Superior temporal gyrus (tissue), 1 donor: ENCODE results near the gene ZNF627.
"Not testable (repeated sequence)": the region's sequence is repeated elsewhere in the genome, so short reads cannot be mapped to it uniquely, and the experiment has no call there.

ENCODE experiments used
- DNase-seq: peaks from one replicate; pipeline ENCODE4 v3.0.0-alpha.2; 2016; ENCODE audit errors: extremely low spot score

The ZNF627 gene

DNA sequence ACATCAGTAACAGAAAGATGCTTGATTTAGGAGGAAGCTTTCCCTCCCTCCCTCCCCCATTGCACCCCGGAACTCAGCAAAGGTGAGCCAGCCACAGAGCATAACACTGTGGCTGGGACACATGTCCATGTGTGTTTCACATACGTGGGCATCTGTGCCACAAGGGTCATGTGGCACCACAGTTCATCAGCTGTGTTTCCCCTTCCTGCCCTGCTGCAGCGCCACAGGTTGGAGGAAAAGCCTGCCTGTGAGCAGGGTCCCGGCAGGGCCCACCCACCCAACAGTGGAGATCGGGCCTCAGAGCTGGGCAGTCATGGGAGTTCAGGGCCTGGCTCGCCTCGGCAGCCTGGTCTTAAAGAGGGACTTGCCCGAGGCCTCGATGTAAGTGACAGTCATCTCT, 22.6 kb upstream of the ZNF627 start:
- no peak for DNase-seq

DNA sequence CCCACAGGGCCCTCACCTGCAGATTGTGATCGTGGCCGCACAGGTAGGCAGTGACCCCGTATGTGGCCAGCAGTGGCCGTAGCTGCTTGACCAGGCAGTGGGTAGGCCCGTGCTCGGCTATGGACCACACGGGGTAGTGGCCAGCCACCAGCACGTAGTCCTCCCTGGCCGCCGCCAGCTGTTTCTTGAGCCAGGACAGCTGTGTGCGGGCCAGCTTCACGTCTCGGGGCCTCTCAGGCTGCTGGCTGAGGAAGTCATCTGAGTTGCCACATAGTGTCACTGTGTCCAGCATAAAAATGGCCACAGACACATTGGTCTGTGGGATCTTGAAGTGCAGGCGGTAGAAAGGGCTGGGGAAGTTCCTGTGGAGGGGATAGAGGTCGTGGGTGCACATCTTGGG, 21.1 kb upstream of the ZNF627 start:
- DNase-seq: no peak

DNA sequence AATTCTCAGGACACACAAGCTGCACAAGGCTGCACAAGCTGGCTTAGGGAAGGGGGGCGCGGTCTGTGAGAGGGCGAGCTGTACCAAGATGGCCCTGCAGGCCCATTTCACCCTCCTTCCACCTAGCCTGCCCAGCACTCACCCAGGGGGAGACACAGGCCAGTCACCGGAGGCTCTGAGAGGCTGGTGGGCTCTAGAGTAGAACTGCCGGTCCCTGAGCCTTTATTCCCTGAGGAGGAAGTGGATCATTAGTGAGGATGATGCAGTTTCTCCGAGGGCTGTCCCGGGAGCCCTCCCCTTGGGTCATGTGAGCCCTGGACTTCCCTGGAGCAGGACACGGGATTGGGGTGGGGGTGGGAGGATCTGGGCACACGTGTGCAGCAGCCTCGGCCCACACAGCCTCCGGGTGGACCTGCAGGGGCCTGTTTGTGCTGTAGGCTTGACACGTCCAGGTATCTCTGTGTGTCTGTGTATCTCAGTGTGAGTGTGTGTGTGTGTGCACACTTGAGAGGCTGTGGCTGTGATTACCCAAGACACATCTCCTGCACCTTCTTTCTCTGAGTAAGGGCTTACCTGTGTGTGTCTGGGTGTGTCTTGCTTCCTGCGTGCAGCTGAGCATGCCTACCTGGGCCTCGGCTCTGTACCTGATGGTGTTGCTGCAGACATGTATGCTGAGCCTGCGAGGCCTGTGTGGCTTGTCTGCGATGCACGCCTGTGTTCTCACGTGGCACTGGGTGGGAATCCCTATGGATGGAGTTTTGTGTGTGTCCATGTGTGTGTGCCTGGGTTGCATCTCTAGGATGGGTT, 19.6 kb upstream of the ZNF627 start, which contains the start of gene ACP5:
Gene ACP5, minus strand, starts transcription at position 195 of the 807 bp plus-strand sequence. CDS start 328 bp downstream, outside the sequence.
- DNase-seq: no peak

DNA sequence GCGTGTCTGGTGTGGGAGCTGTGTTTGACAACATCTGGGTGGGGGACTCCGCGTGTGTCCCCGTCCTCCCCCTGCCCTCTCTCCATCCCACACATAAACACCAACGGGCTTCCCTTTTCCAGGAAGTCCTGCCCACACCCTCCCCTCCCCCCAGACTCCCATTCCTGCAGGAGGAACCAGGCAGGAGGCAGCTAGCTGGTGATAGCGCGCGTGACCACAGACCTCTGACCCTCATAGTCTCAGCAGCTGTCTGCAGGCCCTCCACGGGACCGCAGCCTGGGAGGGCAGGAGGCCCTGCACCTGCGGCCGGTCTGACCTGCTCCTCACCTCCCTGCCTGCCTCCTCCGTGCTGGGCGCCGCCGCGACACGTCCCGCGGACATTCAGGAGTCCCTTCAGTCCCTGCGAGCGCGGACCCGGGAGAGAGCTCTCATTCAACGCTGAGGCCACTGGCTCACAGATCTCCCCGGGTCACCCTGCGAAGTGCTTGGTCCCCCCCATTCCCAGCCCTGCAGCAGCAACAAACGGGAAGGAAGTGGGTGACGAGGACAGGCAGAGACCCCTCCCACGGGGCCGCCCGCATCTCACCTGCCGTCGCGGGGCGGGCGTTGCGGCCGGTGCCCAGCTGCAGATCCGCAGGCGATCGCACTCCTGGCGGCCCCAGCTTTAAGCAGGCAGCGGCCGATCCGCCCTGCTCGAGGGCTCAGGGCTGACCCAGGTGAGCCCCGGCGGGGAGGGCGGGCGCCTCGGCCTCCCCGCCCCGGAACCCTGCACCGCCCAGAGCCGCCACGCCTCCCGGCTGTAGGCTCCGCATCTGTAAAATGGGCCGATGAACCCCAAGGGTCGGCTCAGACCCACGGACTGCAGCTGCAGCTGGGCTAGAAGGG, 18.8 kb upstream of the ZNF627 start:
- no peak for DNase-seq

DNA sequence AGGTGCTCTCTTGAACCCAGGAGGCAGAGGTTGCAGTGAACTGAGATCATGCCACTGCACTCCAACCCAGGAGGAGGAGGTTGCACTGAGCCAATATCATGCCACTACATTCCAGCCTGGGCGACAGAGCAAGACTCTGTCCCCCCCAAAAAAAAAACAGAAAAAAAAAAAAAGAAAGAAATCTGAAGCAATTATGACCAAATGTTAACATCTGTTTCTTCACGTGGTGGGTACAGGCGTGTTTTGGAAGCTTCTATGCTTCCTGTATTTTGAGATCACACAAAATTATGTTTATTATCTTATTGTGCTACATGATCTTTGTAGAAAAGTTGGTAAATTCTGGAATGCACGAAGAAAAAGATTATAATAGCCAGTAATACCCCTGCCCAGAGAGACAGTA, 17.2 kb upstream of the ZNF627 start:
- DNase-seq: no peak

DNA sequence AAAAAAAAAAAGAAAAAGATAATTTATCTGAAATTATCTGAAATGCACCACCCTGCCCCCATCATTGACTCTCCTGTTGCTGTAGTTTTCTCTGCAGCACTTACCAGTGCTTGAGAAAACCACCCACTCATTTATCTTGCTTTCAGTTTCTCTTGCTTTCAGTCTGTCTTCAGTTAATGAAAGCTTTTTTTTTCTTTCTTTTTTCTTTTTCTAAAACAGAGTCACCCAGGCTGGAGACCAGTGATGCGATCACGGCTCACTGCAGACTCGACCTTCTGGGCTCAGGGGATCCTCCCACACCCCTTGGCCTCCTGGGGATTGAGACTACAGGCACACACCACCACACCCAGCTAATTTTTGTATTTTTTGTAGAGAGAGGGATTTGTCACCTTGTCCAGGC, 15.5 kb upstream of the ZNF627 start:
- no peak for DNase-seq

DNA sequence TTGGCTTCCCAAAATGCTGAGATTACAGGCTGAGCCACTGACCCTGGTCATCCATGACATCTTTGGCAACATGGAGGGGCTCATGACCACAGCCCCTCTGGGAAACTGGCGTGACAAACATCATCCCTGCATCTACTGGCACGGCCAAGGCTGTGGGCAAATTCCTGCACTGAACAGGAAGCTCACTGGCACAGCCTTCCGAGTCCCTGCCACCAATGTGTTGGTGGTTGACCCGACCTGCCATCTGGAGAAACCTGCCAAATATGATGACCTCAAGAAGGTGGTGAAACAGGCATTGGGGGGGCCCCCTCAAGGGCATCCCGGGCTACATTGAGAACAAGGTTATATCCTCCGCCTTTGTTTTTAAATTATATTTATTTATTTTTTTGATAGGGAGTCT, 11.0 kb upstream of the ZNF627 start:
- no peak for DNase-seq

DNA sequence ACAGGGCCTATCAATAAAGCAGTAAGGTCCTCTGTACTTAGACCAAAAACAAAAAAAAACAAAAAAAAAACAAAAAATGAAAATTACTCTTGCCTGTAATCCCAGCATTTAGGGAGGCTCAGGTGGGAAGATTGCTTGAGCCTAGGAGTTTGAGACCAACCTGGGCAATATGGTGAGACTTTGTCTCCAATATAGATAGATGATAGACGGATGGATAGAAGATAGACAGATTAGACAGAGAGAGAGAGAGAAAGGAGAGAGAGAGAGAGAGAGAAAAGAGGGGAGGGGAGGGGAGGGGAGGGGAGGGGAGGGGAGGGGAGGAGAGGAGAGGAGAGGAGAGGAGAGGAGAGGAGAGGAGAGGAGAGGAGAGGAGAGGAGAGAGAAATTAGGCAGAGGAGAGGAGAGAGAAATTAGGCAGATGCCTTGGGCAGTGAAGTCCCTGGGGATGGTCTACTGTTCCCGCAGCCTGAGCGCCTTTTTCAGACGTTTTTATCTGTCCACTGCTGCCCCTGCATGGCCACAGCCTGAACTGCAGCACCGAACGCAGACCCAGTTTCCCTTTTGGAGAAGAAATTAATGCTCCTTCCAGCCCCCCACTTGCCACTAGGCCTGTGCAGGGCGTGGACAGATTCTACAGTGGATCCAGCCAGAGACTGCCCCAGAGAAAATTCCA, 9.8 kb upstream of the ZNF627 start:
- DNase-seq: peak; percentile 82

DNA sequence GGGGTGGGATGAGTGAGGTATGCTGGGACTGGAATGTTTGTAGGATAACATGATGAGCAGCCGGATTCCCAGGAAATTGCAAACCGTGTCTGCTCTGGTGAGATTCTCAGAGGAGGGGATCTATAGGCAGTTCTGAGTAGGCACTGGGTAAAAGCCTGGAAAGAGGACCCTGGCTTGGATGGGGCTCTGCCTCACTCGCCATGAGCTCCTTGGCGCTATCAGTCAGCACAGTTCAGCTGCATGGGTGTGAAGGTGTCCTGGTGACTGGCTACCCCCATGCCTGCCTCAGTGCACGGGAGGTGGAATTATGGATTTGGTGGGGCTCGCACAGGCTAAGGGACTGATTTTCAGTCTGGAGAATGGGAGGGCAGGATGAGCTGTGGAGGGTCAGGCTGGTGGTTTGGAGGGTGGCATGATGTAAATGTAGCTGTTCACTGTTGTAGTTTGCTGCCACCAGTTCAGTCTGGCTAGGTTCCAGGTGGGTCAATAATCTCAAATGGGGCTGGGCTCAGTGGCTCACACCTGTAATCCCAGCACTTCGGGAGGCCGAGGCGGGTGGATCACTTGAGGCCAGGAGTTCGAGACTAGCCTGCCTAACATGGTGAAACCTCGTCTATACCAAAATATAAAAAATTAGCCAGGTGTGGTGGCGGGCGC, 9.2 kb upstream of the ZNF627 start:
- DNase-seq: no peak

DNA sequence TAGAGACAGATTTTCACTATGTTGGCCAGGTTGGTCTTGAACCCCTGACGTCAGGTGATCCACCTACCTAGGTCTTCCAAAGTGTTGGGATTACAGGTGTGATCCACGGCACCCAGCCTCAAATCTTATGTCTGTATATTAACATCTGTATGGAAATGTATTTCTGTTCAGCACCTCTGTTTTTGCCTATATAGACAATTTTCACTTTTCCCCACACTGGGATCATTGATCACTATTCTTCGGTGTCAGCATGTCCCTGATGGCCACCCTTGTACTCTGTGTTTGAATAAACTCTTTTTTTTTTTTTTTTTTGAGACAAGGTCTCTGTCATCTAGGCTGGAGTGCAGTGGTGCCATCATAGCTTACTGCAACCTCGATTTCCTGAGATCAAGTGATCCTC, 3.2 kb upstream of the ZNF627 start:
- DNase-seq: no peak

DNA sequence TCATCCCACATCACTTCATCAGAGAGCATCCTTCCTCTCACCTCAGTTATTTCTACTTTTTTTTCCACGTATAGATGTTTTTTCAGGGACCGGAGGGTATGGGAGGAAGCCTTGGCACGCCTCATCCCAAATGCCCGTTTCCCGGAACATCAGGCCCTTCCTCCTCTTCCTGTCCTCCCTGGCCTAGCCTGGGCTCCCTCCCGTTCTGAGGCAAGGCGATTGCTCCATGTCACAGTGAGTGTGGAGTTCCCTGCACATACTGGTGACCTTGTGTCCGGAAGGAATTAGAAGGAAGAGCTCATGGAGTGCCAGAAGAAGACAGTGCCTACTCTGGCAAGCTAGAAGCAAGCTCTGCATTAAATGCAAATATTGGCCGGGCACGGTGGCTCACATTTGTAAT, 1.1 kb upstream of the ZNF627 start:
- no peak for DNase-seq

DNA sequence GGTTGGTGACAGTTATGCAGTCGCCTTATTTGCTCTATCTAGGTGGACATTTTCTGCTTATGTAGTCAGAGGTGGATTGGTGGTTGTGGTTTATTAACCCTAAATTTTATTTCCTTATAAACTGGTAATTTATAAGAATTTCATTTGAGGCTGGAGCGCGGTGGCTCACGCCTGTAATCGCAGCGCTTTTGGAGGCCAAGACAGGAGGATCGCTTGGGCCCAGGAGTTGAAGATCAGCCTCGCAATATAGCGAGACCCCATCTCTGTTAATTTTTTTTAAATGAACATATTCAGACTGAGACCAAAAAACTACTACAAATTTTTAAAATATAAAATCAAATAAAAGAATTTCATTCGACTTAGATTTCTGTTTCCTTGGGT, 810 bp downstream of the ZNF627 start:
- DNase-seq: no peak

DNA sequence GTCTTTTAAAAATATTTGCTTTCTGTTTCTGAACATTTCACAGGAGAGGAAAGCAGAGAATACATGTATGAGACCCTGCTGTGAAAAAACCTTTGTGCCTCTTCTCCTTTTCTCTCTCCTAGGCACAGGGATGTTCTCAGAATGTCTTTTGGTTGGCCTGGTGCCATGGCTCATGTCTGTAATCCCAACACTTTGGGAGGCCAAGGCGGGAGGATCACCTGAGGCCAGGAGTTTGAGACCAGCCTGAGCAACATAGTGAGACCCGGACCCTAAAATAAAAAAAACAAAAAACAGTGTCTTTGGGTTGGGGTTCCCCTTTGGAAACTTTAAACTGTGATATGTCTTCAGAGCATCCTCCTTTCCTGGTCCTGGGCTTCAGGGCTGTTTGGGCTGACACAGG, 1.5 kb downstream of the ZNF627 start:
- DNase-seq: no peak

DNA sequence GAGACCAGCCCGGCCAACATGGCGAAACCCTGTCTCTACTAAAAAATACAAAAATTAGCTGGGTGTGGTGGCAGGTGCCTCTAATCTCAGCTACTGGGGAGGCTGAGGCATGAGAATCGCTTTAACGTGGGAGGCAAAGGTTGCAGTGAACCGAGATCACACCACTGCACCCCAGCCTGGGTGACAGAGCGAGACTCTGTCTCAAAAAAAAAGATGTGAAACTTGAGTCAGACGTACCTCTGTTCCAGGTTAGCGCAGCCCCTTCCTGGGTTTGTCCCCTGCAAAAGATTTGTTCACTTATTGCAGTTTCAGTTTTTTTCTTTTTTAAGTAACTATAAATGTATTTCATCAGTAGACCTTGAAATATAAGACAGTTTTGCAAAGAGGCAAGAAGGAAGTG, 2.4 kb downstream of the ZNF627 start:
- DNase-seq: not testable (repeated sequence)

DNA sequence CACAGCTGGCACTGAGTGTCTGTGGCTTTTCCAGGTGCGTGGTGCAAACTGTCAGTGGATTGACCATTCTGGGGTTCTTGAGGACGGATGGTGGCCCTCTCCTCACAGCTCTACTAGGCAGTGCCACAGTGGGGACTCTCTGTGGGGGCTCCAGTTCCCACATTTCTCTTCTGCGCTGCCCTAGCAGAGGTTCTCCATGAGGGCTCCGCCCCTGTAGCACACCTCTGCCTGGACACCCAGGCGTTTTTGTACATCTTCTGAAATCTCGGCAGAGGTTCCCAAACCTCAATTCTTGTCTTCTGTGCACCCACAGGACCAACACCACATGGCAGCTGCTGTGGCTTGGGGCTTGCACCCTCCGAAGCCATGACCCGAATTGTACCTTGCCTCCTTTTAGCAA, 9.2 kb downstream of the ZNF627 start:
- DNase-seq: no peak

DNA sequence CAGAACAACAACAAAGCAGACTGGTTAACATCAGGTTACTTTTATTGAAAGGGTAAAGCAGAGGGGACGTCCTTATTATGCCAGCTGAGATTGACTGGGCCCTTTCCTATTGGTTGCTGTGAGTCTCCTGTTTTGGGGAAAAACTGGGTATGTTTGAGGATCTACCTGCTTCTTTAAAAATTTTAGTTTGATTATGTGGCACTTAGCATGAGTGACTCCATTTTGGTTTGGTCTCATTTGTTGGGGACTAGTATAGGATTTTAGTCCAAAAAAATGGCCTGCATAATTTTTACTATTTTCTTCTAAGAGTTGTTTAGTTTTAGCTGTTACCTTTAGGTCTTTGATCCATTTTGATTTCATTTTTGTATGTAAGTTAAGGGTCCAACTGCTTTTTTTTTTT, 14.4 kb downstream of the ZNF627 start:
- DNase-seq: no peak

DNA sequence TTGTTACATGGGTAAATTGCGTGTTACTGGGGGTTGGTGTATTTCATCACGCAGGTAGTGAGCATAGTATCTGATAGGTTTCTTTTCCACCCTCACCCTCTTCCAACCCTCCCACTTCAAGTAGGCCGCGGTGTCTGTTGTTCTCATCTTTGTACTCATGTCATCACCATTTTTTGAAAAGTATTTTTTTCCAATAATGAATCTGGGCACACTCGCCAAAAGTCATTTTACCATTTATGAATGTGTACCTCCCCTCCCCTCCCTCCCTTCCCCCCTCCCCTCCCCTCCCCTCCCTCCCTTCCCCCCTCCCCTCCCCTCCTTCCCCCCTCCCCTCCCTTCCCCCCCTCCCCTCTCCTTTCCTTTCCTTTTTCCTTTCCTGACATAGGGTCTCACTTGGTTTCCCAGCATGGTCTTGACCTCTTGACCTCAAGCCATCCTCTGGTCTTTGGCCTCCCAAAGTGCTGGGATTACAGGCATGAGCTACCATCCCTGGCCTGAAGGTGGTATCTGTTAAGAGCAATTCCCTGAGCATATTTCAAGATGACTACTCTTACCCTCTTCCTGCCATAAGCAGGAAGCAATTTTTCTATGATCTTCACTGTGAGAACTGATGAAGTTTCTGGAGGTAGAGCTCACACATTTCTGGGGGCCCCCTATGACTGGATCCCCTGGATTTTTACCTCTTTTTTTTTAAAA, 15.7 kb downstream of the ZNF627 start:
- no peak for DNase-seq

DNA sequence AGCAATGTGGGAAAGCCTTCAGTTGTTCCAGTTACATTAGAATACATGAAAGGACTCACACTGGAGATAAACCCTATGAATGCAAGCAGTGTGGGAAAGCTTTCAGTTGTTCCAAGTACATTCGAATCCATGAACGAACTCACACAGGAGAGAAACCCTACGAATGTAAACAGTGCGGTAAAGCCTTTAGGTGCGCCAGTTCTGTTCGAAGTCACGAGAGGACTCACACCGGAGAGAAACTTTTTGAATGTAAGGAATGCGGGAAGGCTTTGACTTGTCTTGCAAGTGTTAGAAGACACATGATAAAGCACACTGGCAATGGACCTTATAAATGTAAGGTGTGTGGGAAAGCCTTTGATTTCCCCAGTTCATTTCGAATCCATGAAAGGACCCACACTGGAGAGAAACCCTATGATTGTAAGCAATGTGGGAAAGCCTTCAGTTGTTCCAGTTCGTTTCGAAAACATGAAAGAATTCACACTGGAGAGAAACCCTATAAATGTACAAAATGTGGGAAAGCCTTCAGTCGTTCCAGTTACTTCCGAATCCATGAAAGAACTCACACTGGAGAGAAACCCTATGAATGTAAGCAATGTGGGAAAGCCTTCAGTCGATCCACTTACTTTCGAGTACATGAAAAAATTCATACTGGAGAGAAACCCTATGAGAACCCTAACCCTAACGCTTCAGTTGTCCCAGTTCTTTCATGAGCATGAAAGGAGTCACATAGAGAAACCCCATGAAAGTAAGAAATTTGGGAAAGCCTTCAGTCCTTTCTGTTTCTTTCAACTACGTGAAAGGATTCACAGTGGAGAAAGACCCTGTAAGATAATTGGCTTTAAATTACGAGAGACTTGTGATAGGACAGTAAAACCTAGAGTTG, 20.1 kb downstream of the ZNF627 start:
- no peak for DNase-seq

DNA sequence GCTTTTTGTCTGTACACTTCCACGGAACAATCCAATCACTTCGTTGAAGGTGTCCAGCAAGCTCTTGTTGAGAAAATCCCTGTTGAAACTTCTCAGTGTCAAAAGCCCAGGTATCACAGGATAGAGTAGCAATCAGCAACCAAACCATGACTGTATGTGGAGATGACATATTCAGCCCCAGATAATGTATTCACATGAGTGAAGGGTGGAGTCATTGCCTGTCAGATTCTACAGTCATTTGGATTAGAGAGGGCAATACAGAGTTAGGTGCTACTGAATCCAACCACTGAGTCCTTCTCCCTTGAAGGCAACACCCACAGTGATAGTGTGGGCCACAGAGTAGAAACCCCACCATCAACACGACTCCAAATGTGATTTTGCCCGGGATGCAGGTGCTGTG, 23.3 kb downstream of the ZNF627 start:
- DNase-seq: no peak

DNA sequence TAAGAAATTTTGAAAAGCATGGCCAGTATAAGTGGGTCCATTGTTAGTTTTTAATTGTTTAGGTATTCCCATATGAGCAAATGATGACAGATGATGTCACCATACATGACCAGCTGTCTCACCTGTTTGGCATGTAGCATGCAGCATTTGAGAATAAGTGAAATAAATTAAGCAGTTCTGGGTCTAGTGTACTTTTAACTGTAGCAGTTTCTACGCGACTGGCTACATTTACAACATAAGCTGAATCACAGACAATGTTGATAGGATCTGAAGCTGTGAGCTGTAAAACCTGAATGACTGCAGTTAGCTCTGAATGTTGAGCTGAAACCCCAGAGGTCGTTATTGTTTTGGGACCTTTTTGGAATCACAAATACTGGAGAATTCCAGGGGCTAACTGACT, 25.1 kb downstream of the ZNF627 start:
- DNase-seq: not testable (repeated sequence)
